Gastrocnemius medialis (tissue), 4 donors: Measurements from ENCODE around the gene WEE1. TPM values are rescaled to one million over a fixed set of nuclear protein-coding genes. Genes with fewer than 3 reads are reported as not detected.

ENCODE experiments used
- ATAC-seq, 2 donors: fragments of 150-250 bp; one replicate each; pipeline ENCODE4 v1.9.1; 2016
- DNase-seq, 2 donors: peaks; one replicate each; pipeline ENCODE4 v3.0.0-alpha.2; 2019
- H3K27ac ChIP-seq, 4 donors: fragments of 200-600 bp; sonication (generic); 1 replicate in 1 of 4; 2 replicates in 3 of 4; pipeline ENCODE4 v1.5.1; 2016 to 2018; ENCODE audit warnings: mild to moderate bottlenecking in 2 of 4, moderate library complexity in 1 of 4
- H3K27me3 ChIP-seq, 3 donors: fragments of 200-600 bp; sonication (generic) in 2 of 3; 1 replicate in 1 of 3; 2 replicates in 2 of 3; pipeline versions ENCODE4 v1.5.1 to v1.6.0; 2016 to 2019; ENCODE audit warnings: mild to moderate bottlenecking in 1 of 3, moderate library complexity in 1 of 3
- H3K36me3 ChIP-seq, 2 donors: fragments of 200-600 bp; sonication (generic) in 1 of 2; one replicate each; pipeline ENCODE4 v1.5.1; 2017 to 2018
- H3K4me1 ChIP-seq, 2 donors: fragments of 200-600 bp; sonication (generic) in 1 of 2; one replicate each; pipeline ENCODE4 v1.5.1; 2016 to 2017; ENCODE audit warnings: mild to moderate bottlenecking in 2 of 2
- H3K4me3 ChIP-seq, 4 donors: fragments of 200-600 bp; sonication (generic) in 3 of 4; 1 replicate in 1 of 4; 2 replicates in 3 of 4; pipeline ENCODE4 v1.5.1; 2016 to 2019; ENCODE audit warnings: mild to moderate bottlenecking in 2 of 4
- H3K9me3 ChIP-seq, 3 donors: fragments of 200-600 bp; sonication (generic) in 2 of 3; 1 replicate in 1 of 3; 2 replicates in 2 of 3; pipeline ENCODE4 v1.5.1; 2016 to 2019
- CTCF ChIP-seq, 5 experiments: fragments of 450-650 bp in 3 of 5; fragments of 200-600 bp in 2 of 5; sonication (generic) in 2 of 5; IDR thresholded peaks in 4 of 5; conservative IDR thresholded peaks in 1 of 5; 1 replicate in 4 of 5; 2 replicates in 1 of 5; pipeline ENCODE4 v1.5.1; 2016 to 2019; ENCODE audit warnings: antibody characterized with exemption in 5 of 5, mild to moderate bottlenecking in 3 of 5, moderate library complexity in 3 of 5
- POLR2A ChIP-seq, 2 donors: fragments of 450-650 bp; IDR thresholded peaks; one replicate each; pipeline ENCODE4 v1.6.1; 2017; ENCODE audit warnings: antibody characterized with exemption in 2 of 2, mild to moderate bottlenecking in 2 of 2, moderate library complexity in 2 of 2
- in situ Hi-C, 4 donors: fragments of 200-750 bp; cut with MboI; loops; one replicate each; pipeline versions ENCODE4 v1.15.0 to v1.8.0; 2017; ENCODE audit warnings: low sequenced_read_pairs in 4 of 4
- intact Hi-C: fragments of 100-400 bp; cut with DNase I; formaldehyde crosslinking; loops from one replicate; pipeline ENCODE4 v1.15.1; 2023; ENCODE audit warnings: low total_unique reads
- total RNA-seq, 4 donors: library from RNA; depleted of rRNA; stranded (reverse); fragments of >200 nt; gene quantifications; one replicate each; pipeline versions ENCODE4 v1.1.0 to v1.2.3, GENCODE V29; 2016

WEE1 gene
- total RNA-seq, 4 donors from 2014 or later = 6.8 to 16.2 (median 10.6) TPM

DNA sequence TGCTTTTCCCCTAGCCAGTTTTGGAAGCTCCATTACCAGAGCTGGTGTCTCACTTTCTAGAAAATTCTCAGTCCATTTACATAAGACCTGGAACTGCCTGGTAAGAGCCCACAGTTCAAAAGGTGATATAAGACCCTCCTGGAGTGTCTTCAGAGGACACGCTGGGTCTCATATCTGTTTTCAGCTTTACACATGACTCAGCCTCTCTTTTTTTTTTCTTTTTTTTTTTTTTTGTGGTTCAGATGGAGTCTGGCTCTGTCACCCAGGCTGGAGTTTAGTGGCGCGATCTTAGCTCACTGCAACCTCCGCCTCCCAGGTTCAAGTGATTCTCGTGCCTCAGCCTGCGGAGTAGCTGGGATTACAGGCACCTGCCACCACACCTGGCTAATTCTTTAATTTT, 30.7 kb downstream of the WEE1 start:
- no peak for DNase-seq
- H3K9me3 ChIP-seq = no peaks in the 10 kb centered on the region
- no peak for TF ChIP-seq CTCF (IDR thresholded peaks at IDR 0.05 in 4 of 5, conservative IDR thresholded peaks at IDR 0.05 in 1 of 5)
- TF ChIP-seq POLR2A (IDR thresholded peaks at IDR 0.05) = no peak
- no peak overlapping the region for H3K4me3 ChIP-seq
- intact Hi-C loops (no loop called here), in situ Hi-C loops (no loop called here)
- no peak overlapping the region for H3K27ac ChIP-seq
- no peak for ATAC-seq
- H3K4me1 ChIP-seq = no peaks in the 10 kb centered on the region
- no peaks in the 10 kb centered on the region for H3K27me3 ChIP-seq
- H3K36me3 ChIP-seq = no peaks in the 10 kb centered on the region

DNA sequence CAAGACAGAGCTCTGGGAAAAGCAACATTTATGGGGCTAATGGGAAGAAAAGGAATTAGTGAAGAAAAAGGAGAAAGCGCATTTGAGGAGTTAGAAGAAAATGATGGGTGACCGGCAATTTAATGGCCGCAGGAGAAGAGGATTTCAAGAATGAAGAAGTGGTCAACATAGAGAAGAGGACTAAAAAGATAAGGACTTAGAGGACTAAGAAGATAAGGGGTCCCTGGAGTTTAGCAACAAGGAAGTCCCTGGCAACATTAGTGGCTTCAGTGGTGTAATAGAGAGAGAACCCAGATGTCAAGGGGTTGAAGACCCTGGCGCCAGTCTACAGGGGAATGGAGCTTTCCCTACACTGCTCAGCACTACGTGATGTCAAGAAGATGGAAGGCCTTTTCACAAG, 32.3 kb downstream of the WEE1 start:
- intact Hi-C loops = no loop called here
- Histone ChIP-seq H3K9me3 (no peaks in the 10 kb centered on the region), H3K4me1 (no peaks in the 10 kb centered on the region), H3K4me3 (no peak overlapping the region), H3K27ac (no peak overlapping the region), H3K27me3 (no peaks in the 10 kb centered on the region), H3K36me3 (no peaks in the 10 kb centered on the region)
- ATAC-seq = no peak
- in situ Hi-C loops = no loop called here
- TF ChIP-seq CTCF (IDR thresholded peaks at IDR 0.05 in 4 of 5, conservative IDR thresholded peaks at IDR 0.05 in 1 of 5) (no peak), POLR2A (IDR thresholded peaks at IDR 0.05) (no peak)
- DNase-seq = no peak

DNA sequence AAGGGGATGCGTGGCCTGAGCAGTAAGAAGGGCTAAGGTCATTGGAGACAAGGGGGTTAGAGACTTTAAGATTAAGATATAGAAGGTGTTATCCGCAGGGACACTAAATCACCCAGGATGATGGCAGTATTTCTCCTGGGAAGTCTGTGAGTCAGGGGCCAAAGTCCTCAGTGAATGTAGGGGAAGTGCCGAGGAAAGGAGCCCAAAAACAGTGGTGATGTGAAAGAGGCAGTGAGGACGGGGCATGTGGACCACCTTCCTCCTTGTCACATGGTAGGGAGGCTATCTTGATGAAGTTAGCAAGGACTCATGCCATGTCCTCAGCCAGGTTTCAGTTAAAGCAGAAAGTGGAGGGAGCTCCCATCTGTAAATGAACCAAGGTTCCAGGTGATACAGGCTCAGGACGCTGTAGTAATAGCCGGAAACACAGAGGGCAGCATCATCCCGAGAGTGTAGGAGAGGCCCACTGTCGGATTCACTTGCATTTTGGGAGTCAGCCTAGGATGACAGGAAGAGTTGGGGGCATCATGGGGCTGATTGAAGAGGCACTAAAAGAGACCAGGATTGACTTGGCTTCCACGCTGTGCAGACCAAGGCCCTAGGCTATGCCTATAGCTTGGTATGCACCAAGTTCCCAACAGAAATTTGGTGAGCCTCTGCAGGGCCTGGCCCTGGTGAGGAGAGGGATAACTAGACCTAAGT, 33.5 kb downstream of the WEE1 start:
- TF ChIP-seq CTCF (IDR thresholded peaks at IDR 0.05 in 4 of 5, conservative IDR thresholded peaks at IDR 0.05 in 1 of 5) (no peak), POLR2A (IDR thresholded peaks at IDR 0.05) (no peak)
- in situ Hi-C loops = no loop called here
- ATAC-seq (no peak), DNase-seq (no peak)
- H3K27ac ChIP-seq = no peak overlapping the region
- no peaks in the 10 kb centered on the region for H3K36me3 ChIP-seq
- H3K4me1 ChIP-seq = no peaks in the 10 kb centered on the region
- H3K4me3 ChIP-seq = no peak overlapping the region
- H3K27me3 ChIP-seq = no peaks in the 10 kb centered on the region
- no peaks in the 10 kb centered on the region for H3K9me3 ChIP-seq
- intact Hi-C loops = no loop called here

- Histone ChIP-seq H3K4me3 (no peak overlapping the region), H3K36me3 (no peaks in the 10 kb centered on the region), H3K27me3 (no peaks in the 10 kb centered on the region), H3K4me1 (no peaks in the 10 kb centered on the region), H3K9me3 (no peaks in the 10 kb centered on the region), H3K27ac (no peak overlapping the region)
- in situ Hi-C loops (no loop called here), intact Hi-C loops (no loop called here)
- no peak for DNase-seq
- no peak for ATAC-seq
- TF ChIP-seq CTCF (IDR thresholded peaks at IDR 0.05 in 4 of 5, conservative IDR thresholded peaks at IDR 0.05 in 1 of 5) = no peak
- no peak for TF ChIP-seq POLR2A (IDR thresholded peaks at IDR 0.05)
Measured at GRCh38 chr11:9607511-9607899, 34.0 kb downstream of the WEE1 start.
